ENCODE measurements around the gene GABBR1. TPM values are rescaled to one million over a fixed set of nuclear protein-coding genes. Genes with fewer than 3 reads are reported as not detected.

Gene GABBR1
- total and polyA plus RNA-seq, 3 donors from 2014 or later = 16.8 to 29.9 (median 26.2) TPM

GRCh38 chr6:29528300-29528931, 104.6 kb downstream of the GABBR1 start:
- intact Hi-C loops (cut with DNase I; ENCODE audit: low total_unique reads) = no loop called here
- Histone ChIP-seq H3K36me3 (ENCODE audit: low read depth, missing control alignments) (no peaks in the 10 kb centered on the region), H3K27me3 (no peaks in the 10 kb centered on the region), H3K4me1 (no peaks in the 10 kb centered on the region), H3K9me3 (no peaks in the 10 kb centered on the region), H3K4me3 (no peak overlapping the region), H3K27ac (no peak overlapping the region)
- no peak for DNase-seq
- 77 to 100% methylated on average over 2 to 5 of the region's 5 CpGs for WGBS, 2 donors
- TF ChIP-seq POLR2A (IDR thresholded peaks at IDR 0.05) = no peak
- no peak for TF ChIP-seq CTCF (IDR thresholded peaks at IDR 0.05)

- Histone ChIP-seq H3K27me3 (no peaks in the 10 kb centered on the region), H3K27ac (no peak overlapping the region), H3K36me3 (ENCODE audit: low read depth, missing control alignments) (no peaks in the 10 kb centered on the region), H3K9me3 (no peaks in the 10 kb centered on the region), H3K4me3 (no peak overlapping the region), H3K4me1 (no peaks in the 10 kb centered on the region)
- no peak for DNase-seq
- intact Hi-C loops (cut with DNase I; ENCODE audit: low total_unique reads) = no loop called here
- TF ChIP-seq POLR2A (IDR thresholded peaks at IDR 0.05) (no peak), CTCF (IDR thresholded peaks at IDR 0.05) (no peak)
- WGBS, 2 donors = 81 to 85% methylated on average over 2 of the region's 2 CpGs
These were observed 105.4 kb downstream of the GABBR1 start for GRCh38 chr6:29527564-29527963.

GRCh38 chr6:29527126-29527525, 105.9 kb downstream of the GABBR1 start:
- Histone ChIP-seq H3K4me1 (no peaks in the 10 kb centered on the region), H3K27ac (no peak overlapping the region), H3K4me3 (no peak overlapping the region), H3K9me3 (no peaks in the 10 kb centered on the region), H3K36me3 (ENCODE audit: low read depth, missing control alignments) (no peaks in the 10 kb centered on the region), H3K27me3 (no peaks in the 10 kb centered on the region)
- no peak for DNase-seq
- intact Hi-C loops (cut with DNase I; ENCODE audit: low total_unique reads) = no loop called here
- TF ChIP-seq CTCF (IDR thresholded peaks at IDR 0.05) (no peak), POLR2A (IDR thresholded peaks at IDR 0.05) (no peak)
- 81 to 92% methylated on average over 1 of the region's 1 CpG for WGBS, 2 donors

- 3 to 33% methylated on average over 1 of the region's 1 CpG for WGBS, 2 donors
- no peak for TF ChIP-seq CTCF (IDR thresholded peaks at IDR 0.05)
- TF ChIP-seq POLR2A (IDR thresholded peaks at IDR 0.05) = no peak
- no peak overlapping the region for H3K27ac ChIP-seq
- intact Hi-C loops (cut with DNase I; ENCODE audit: low total_unique reads) = no loop called here
- H3K36me3 ChIP-seq (ENCODE audit: low read depth, missing control alignments) = no peaks in the 10 kb centered on the region
- H3K27me3 ChIP-seq = no peaks in the 10 kb centered on the region
- DNase-seq = no peak
- no peak overlapping the region for H3K4me3 ChIP-seq
- H3K9me3 ChIP-seq = no peaks in the 10 kb centered on the region
- H3K4me1 ChIP-seq = no peaks in the 10 kb centered on the region
These were observed 107.7 kb downstream of the GABBR1 start for GRCh38 chr6:29525311-29525639.
